HepG2 (cell line): ENCODE measurements around the gene PKM. TPM values are rescaled to one million over a fixed set of nuclear protein-coding genes. Genes with fewer than 3 reads are reported as not detected.

Source experiments
- AGO2 ChIP-seq: fragments of 200-400 bp; formaldehyde crosslinking; optimal IDR thresholded peaks from 2 replicates; pipeline ENCODE3; 2017; ENCODE audit warnings: mild to moderate bottlenecking, low read depth, low read length, moderate library complexity
- AKAP8 ChIP-seq: sonication (generic); formaldehyde crosslinking; IDR thresholded peaks from 2 replicates; pipeline ENCODE4 v1.5.1; 2020; ENCODE audit warnings: mild to moderate bottlenecking, missing genetic modification reagents
- ARID5B ChIP-seq: IDR thresholded peaks from 2 replicates; pipeline ENCODE4 v1.4.0; 2020; ENCODE audit warnings: mild to moderate bottlenecking, missing genetic modification reagents
- CHD2 ChIP-seq: IDR thresholded peaks from 2 replicates; pipeline ENCODE4 v1.6.1; 2011; ENCODE audit warnings: low read depth, low read length, improper control_type of control experiment
- ELF1 ChIP-seq: sonication (generic); formaldehyde crosslinking; IDR thresholded peaks from 2 replicates; pipeline ENCODE4 v1.4.0; 2020; ENCODE audit warnings: missing genetic modification reagents
- EP300 ChIP-seq, 3 experiments: sonication (generic) in 1 of 3; formaldehyde crosslinking in 1 of 3; IDR thresholded peaks; 2 replicates each; pipeline versions ENCODE4 v1.5.1 to v1.6.1; 2011 to 2020; ENCODE audit warnings: low read depth in 2 of 3, low read length in 2 of 3, borderline replicate concordance in 1 of 3, improper control_type of control experiment in 1 of 3, mild to moderate bottlenecking in 1 of 3, missing genetic modification reagents in 1 of 3, moderate library complexity in 1 of 3
- HNRNPK ChIP-seq: fragments of 200-400 bp; formaldehyde crosslinking; IDR thresholded peaks from 2 replicates; pipeline ENCODE4 v1.6.1; 2018; ENCODE audit warnings: low read length, low read depth, moderate library complexity, mild to moderate bottlenecking; ENCODE audit not compliant: poor library complexity, severe bottlenecking
- KMT2A ChIP-seq: sonication (generic); formaldehyde crosslinking; IDR thresholded peaks from 2 replicates; pipeline ENCODE4 v1.4.0; 2020; ENCODE audit warnings: missing genetic modification reagents
- PCBP2 ChIP-seq: fragments of 200-400 bp; formaldehyde crosslinking; optimal IDR thresholded peaks from 2 replicates; pipeline ENCODE3; 2018; ENCODE audit warnings: low read length, low read depth; ENCODE audit not compliant: poor library complexity, severe bottlenecking
- PHB2 ChIP-seq: fragments of 450-650 bp; IDR thresholded peaks from 2 replicates; pipeline ENCODE4 v1.6.1; 2018; ENCODE audit not compliant: partially characterized antibody
- PHF20 ChIP-seq: sonication (generic); formaldehyde crosslinking; IDR thresholded peaks from 2 replicates; pipeline ENCODE4 v1.5.0; 2020; ENCODE audit warnings: mild to moderate bottlenecking, missing genetic modification reagents
- REXO4 ChIP-seq: sonication (generic); formaldehyde crosslinking; IDR thresholded peaks from 2 replicates; pipeline ENCODE4 v1.8.0; 2022; ENCODE audit warnings: missing genetic modification reagents, mild to moderate bottlenecking, borderline replicate concordance
- SALL1 ChIP-seq: sonication (generic); formaldehyde crosslinking; IDR thresholded peaks from 2 replicates; pipeline ENCODE4 v1.8.0; 2022; ENCODE audit warnings: mild to moderate bottlenecking, missing genetic modification reagents
- TBX2 ChIP-seq: sonication (generic); formaldehyde crosslinking; IDR thresholded peaks from 2 replicates; pipeline ENCODE4 v1.5.0; 2020; ENCODE audit warnings: missing genetic modification reagents, mild to moderate bottlenecking, borderline replicate concordance
- TEAD3 ChIP-seq: optimal IDR thresholded peaks from 2 replicates; pipeline ENCODE3; 2016; ENCODE audit warnings: borderline replicate concordance
- ZNF343 ChIP-seq: sonication (generic); formaldehyde crosslinking; IDR thresholded peaks from 2 replicates; pipeline ENCODE4 v1.4.0; 2020; ENCODE audit warnings: mild to moderate bottlenecking, missing genetic modification reagents
- ZNF605 ChIP-seq: sonication (generic); formaldehyde crosslinking; IDR thresholded peaks from 2 replicates; pipeline ENCODE4 v1.8.0; 2022; ENCODE audit warnings: mild to moderate bottlenecking, missing genetic modification reagents
- ZNF660 ChIP-seq: sonication (generic); formaldehyde crosslinking; IDR thresholded peaks from 2 replicates; pipeline ENCODE4 v1.5.1; 2020; ENCODE audit warnings: mild to moderate bottlenecking, low read depth, missing genetic modification reagents, borderline replicate concordance
- ZNF770 ChIP-seq: sonication (generic); formaldehyde crosslinking; IDR thresholded peaks from 2 replicates; pipeline ENCODE4 v1.5.0; 2020; ENCODE audit warnings: mild to moderate bottlenecking, missing genetic modification reagents
- ZNF773 ChIP-seq: sonication (generic); formaldehyde crosslinking; IDR thresholded peaks from 2 replicates; pipeline ENCODE4 v1.4.0; 2020; ENCODE audit warnings: missing genetic modification reagents, borderline replicate concordance
- polyA plus RNA-seq, 8 experiments: library from polyadenylated mRNA; depleted of rRNA in 3 of 8; stranded (reverse) in 7 of 8; unstranded in 1 of 8; fragments of >200 nt; fragmentation: Illumina TruSeq in 4 of 8; extraction: Trizol in 4 of 8; gene quantifications; 2 replicates each; pipeline versions ENCODE4 v1.2.1 to v1.2.3, GENCODE V29; 2011 to 2016; ENCODE audit warnings: low read depth in 4 of 8, missing spikeins in 1 of 8, mixed read lengths in 1 of 8; ENCODE audit not compliant: insufficient read depth in 1 of 8
- total RNA-seq, 5 experiments: library from RNA; depleted of rRNA; stranded (reverse); fragments of >200 nt; fragmentation: Illumina TruSeq; extraction: Trizol; gene quantifications; 2 replicates each; pipeline ENCODE4 v1.2.3, GENCODE V29; 2016; ENCODE audit warnings: low read depth in 1 of 5

The PKM gene
- total and polyA plus RNA-seq, 2 of the 13 experiments (the other 11 are each of a cell fraction or from before 2014, with no cell fraction given) = 488 to 780 TPM

GRCh38 chr15:72184165-72184811 is 46.7 kb downstream of the PKM start (continued):
- TF ChIP-seq EP300 (IDR thresholded peaks at IDR 0.05; ENCODE audit: low read depth in 2 of 2, low read length in 2 of 2) (peak in 1 of 2 experiments; percentile 17; a peak in 1 of 4 replicates), EP300 (CRISPR knock-in tag; IDR thresholded peaks at IDR 0.05; ENCODE audit: borderline replicate concordance) (no peak), AGO2 (no peak), TBX2 (CRISPR knock-in tag) (peak; percentile 33; the same call in 1 of the 2 replicates), KMT2A (CRISPR knock-in tag) (no peak), ZNF605 (CRISPR knock-in tag) (no peak), PCBP2 (no peak), PHF20 (CRISPR knock-in tag) (no peak), HNRNPK (no peak), ZNF773 (no peak), CHD2 (no peak), ARID5B (no peak), REXO4 (CRISPR knock-in tag) (no peak), TEAD3 (no peak), ZNF343 (CRISPR knock-in tag) (no peak), ELF1 (CRISPR knock-in tag) (no peak), ZNF660 (CRISPR knock-in tag) (no peak), SALL1 (CRISPR knock-in tag) (peak; percentile 19), ZNF770 (CRISPR knock-in tag) (peak; percentile 51; the same call in 1 of the 2 replicates), AKAP8 (CRISPR knock-in tag) (no peak), PHB2 (no peak)
